GM18861 (cell line): ENCODE data around the gene ARHGAP26.
A peak's percentile ranks its signal among the peaks of the same experiment; 100 is the strongest.
"Not testable (repeated sequence)": the region's sequence is repeated elsewhere in the genome, so short reads cannot be mapped to it uniquely, and the experiment has no call there.

ENCODE experiments used
- ATAC-seq: cut with Tn5 transposase; IDR thresholded peaks from one replicate; pipeline ENCODE4 v1.9.1; 2021; ENCODE audit not compliant: unreplicated experiment

ARHGAP26 gene

DNA sequence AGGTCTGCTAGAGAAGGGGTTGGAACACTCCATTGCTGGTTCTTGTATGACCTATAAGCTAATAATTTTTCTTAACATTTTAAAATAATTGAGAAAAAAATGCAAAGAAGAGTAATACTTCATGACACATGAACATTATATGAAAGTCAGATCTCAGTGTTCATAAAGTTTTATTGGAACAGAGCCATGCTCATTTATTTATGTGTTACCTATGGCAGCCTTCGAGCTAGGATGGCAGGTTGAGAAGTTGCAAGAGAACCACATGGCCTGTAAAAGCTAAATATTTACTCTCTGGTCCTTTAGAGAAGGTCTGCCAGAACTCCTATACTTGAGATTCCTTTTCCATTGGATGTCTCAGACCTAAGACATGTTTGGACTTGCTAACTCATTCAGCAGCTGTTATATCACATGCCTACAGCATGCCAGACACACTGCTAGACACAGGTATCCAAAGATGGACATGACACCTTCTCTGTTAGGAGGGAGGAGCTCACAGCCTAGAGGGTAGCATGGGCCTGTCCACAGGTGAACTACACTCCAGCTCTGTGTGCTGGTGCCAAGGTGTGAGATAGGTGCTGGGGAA, 304.3 kb downstream of the ARHGAP26 start:
- ATAC-seq: no peak

DNA sequence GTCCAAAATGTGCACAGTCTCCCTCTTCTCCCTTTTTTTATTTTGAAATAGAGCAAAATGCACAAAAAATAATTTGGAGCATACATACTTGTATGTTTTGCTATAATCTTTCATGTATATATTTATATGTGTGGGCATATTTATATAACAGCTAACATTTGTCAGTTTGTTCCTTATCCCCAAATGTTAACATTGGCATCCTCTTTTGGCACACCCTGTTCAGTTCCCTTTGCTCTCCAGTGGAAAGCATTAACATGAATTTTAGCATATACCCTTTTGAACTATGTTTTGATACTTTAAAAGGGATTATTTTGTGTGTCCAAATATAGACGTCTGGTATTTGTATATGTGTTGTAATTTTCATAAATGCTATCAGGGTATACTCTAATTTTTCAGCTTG, 306.2 kb downstream of the ARHGAP26 start:
- no peak for ATAC-seq

- no peak for ATAC-seq
Observed at GRCh38 chr5:143077453-143078103, 307.4 kb downstream of the ARHGAP26 start.

DNA sequence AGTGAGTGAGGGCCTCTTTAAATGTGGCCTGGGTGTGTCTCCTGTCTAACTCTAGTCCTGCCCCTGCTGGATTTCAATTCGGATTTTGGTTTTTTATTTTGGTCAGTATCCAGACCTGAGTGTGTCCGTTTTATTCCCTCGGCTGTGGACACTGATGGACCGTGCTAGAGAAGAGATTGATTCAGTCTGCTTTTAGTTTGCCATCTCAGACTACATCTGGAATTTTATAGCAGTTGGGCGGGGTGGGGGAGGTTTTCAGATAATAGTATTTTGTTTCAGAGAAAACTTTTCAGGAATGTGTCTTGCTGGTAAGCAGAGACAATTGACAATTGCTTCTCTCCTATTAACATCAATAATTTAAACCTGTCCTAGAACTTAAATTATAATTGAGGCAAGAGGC, 308.1 kb downstream of the ARHGAP26 start:
- no peak for ATAC-seq

GRCh38 chr5:143078971-143079370, 308.8 kb downstream of the ARHGAP26 start:
- no peak for ATAC-seq

DNA sequence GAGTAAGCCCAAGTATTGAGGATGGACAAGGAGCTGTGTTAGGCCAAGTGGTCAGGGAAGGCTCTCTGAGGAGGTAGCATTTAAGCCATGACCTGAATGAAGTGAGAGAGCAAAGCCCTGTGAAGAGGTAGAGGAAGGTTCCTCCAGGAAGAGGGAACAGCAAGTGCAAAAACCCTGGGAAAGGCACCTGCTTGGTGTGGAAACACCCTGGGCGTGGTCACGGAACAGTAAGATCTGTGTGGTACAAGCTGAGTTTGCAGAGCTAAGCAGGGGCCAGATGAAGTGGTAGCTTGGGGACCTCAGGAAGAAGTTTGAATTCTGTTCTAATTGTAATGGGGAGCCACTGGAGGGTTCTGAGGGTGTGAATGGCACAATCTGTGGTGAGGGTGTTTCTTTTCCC, 310.2 kb downstream of the ARHGAP26 start:
- ATAC-seq: no peak

- no peak for ATAC-seq
Observed at GRCh38 chr5:143080982-143081381, 310.8 kb downstream of the ARHGAP26 start.

GRCh38 chr5:143083006-143083405, 312.8 kb downstream of the ARHGAP26 start:
- no peak for ATAC-seq

DNA sequence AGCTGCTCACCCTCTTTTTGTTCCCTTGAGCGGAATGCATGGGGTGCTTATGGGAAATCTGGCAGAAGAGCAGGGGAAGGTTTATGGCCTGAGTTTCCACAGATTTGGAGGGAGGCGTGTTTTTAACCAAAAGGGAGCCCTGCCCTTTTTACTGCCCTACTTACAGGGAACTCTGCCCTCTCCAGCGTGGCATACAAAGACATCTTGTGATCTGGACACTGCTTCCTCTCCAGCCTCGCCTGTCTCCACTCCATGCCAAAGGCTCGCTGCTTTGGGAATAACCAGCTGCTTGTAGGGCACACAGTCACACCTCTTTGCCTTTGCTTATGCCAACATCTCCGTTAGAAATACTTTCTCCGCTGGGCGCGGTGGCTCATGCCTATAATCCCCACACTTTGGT, 314.2 kb downstream of the ARHGAP26 start:
- no peak for ATAC-seq

DNA sequence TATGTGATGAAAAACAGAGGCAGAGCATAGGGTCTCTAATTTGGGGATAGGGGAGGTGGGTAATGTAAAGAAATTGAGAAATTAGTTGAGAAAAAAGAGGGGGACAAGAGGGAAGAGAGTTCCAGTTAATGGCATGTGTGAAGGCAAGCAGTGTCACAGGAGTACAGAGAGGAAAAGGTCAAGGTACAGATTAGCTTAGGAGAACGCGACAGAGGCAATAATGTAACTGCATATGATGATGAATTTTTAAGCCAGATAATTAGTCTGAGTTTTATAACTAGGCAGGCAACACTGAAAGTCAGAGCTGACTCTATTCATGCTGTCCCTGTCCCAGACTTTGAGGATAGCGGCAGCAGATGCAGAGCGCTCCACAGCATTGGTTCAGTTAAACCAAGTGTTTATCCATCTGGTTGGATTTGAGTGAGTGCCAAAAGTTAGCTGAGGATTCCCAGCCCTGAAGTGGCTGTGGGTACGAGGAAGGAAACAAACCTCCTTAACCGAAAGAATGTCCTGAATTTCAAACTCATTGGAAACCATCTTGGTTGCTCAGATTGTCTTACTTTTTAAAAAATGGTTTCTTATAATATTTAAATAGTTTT, 315.2 kb downstream of the ARHGAP26 start:
- ATAC-seq: no peak

GRCh38 chr5:143086546-143086907, 316.4 kb downstream of the ARHGAP26 start:
- no peak for ATAC-seq

GRCh38 chr5:143086908-143087637, 316.9 kb downstream of the ARHGAP26 start:
- no peak for ATAC-seq

GRCh38 chr5:143088702-143089101, 318.5 kb downstream of the ARHGAP26 start:
- not testable (repeated sequence) for ATAC-seq

GRCh38 chr5:143090044-143090443, 319.9 kb downstream of the ARHGAP26 start:
- ATAC-seq: not testable (repeated sequence)

- not testable (repeated sequence) for ATAC-seq
Observed at GRCh38 chr5:143092711-143093451, 322.7 kb downstream of the ARHGAP26 start.

DNA sequence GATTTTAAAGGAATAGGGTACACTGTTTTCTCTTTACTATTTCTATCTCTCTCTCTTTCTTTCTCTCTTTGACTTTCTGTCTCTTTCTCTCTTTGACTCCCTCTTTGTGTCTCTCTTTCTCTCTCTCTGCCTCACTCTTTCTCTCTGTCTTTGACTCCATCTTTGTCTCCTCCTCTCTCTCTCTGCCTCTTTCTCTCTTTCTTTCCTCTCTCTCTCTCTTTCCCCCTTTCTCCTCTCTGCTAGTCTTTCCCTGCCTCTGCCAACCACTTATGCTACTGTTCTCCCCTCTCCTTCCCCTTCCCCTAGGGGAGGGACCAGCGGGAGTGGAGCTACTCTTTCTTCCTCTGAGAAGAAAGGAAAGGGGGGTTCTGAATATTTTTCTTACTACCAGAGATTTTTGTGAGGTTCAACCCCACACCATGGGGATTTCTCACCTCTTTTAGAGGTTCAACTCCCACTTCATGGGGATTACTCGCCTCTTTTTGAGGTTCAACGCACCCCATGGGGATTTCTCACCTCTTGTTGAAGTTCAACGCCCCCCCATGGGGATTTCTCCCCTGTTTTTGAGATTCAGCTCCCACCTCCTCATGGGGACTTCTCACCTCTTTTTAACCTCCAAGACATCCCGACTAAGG, 323.4 kb downstream of the ARHGAP26 start:
- ATAC-seq: no peak

DNA sequence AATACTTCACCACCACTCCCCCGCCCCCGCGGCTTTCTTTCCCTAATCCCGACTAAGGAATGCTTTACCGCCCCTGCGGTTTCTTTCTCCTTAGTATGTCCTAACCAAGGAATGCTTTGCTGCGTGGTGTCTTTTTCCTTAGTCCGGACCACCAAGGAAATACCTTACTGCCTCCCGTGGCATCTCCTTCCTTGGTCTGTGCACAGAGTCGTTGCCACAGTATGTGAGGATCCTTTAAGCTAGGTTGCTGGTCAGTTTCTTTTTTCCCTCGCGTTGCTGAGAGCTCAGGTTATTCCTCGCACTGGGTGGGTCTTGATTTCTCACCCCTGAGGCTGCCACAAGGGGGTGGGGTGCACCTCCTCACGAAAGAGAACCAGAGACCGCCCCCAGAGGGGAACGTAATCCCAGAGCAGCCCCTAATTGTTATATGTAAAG, 323.9 kb downstream of the ARHGAP26 start:
- ATAC-seq: no peak

- ATAC-seq: not testable (repeated sequence)
Observed at GRCh38 chr5:143094608-143095007, 324.4 kb downstream of the ARHGAP26 start.

GRCh38 chr5:143101121-143101520, 330.9 kb downstream of the ARHGAP26 start:
- ATAC-seq: peak; percentile 87

GRCh38 chr5:143101725-143102386, 331.7 kb downstream of the ARHGAP26 start:
- no peak for ATAC-seq
